ENCODE measurements around the gene FDX2.

The FDX2 gene

GRCh38 chr19:10299545-10300458, 16.0 kb downstream of the FDX2 start:
- no peak for DNase-seq

GRCh38 chr19:10295847-10296591, 19.8 kb downstream of the FDX2 start:
- DNase-seq = no peak

- no peak for DNase-seq
Observed at GRCh38 chr19:10295305-10295846, 20.4 kb downstream of the FDX2 start.

- DNase-seq = no peak
Observed at GRCh38 chr19:10294368-10294697, 21.5 kb downstream of the FDX2 start.

GRCh38 chr19:10293637-10294367, 22.0 kb downstream of the FDX2 start:
- no peak for DNase-seq

- DNase-seq = no peak
Observed at GRCh38 chr19:10292789-10293636, 22.8 kb downstream of the FDX2 start.

GRCh38 chr19:10292206-10292788, 23.5 kb downstream of the FDX2 start:
- no peak for DNase-seq

- no peak for DNase-seq
Observed at GRCh38 chr19:10291554-10292205, 24.1 kb downstream of the FDX2 start.

- DNase-seq = no peak
Observed at GRCh38 chr19:10290876-10291553, 24.8 kb downstream of the FDX2 start.

- DNase-seq = no peak
Observed at GRCh38 chr19:10290357-10290875, 25.4 kb downstream of the FDX2 start.

- no peak for DNase-seq
Observed at GRCh38 chr19:10289836-10290356, 25.9 kb downstream of the FDX2 start, which contains the start of gene ICAM5. ICAM5 (plus strand) TSS chr19:10289952; CDS start chr19:10290044, 92 bp downstream.

GRCh38 chr19:10289167-10289835, 26.5 kb downstream of the FDX2 start:
- no peak for DNase-seq

GRCh38 chr19:10288662-10289166, 27.1 kb downstream of the FDX2 start:
- DNase-seq = no peak

GRCh38 chr19:10286803-10287737, 28.7 kb downstream of the FDX2 start, which contains the start of gene ICAM4:
ICAM4 (plus strand) TSS chr19:10286955; CDS start chr19:10287013, 58 bp downstream.
- no peak for DNase-seq

GRCh38 chr19:10285393-10285792, 30.4 kb downstream of the FDX2 start:
- DNase-seq = no peak

- DNase-seq = no peak
Observed at GRCh38 chr19:10284960-10285278, 30.9 kb downstream of the FDX2 start.

GRCh38 chr19:10284065-10284959, 31.5 kb downstream of the FDX2 start:
- DNase-seq = no peak
